ENCODE data around the gene RARG.

The RARG gene

DNA sequence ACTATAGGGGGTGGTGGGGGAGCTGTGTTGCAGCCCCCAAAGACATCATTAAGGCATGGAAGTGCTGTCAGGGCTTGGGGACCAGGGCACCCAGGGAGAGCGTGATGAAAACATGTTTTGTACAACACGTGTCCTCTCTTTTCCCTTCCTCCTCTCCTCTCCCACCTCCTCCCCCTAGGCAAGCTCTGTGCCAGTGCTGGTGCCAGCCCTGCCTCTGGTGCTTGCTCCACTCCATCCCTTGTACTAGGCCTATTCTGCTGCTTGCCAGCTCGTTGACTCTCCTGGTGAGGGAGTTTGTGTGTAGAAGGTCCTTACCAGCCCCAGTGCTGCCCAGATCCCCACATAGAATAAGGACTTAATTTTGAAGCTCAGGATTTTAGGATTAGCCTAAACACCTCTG is 3.2 kb upstream of the RARG start:
- Histone ChIP-seq H3K4me2 (no peak overlapping the region), H3K36me3 (ENCODE audit: insufficient read depth) (no peaks in the 10 kb centered on the region), H4K20me1 (ENCODE audit: insufficient read depth) (no peaks in the 10 kb centered on the region), H3K4me3 (IDR thresholded peaks at IDR 0.05; ENCODE audit: insufficient read depth, low read depth, low read length) (no peak overlapping the region), H3K27ac (no peak overlapping the region), H3K9ac (no peak overlapping the region), H3K4me1 (ENCODE audit: low read depth, poor library complexity, severe bottlenecking) (peaks cover 64% of the 10 kb centered on the region), H3K27me3 (ENCODE audit: insufficient read depth, low read depth) (no peaks in the 10 kb centered on the region), H2AFZ (ENCODE audit: low read depth) (no peak overlapping the region), H3K79me2 (ENCODE audit: insufficient read depth, low read depth) (peaks cover 10% of the 10 kb centered on the region; the same call in 1 of the 2 replicates)
- TF ChIP-seq, protein P1, sequence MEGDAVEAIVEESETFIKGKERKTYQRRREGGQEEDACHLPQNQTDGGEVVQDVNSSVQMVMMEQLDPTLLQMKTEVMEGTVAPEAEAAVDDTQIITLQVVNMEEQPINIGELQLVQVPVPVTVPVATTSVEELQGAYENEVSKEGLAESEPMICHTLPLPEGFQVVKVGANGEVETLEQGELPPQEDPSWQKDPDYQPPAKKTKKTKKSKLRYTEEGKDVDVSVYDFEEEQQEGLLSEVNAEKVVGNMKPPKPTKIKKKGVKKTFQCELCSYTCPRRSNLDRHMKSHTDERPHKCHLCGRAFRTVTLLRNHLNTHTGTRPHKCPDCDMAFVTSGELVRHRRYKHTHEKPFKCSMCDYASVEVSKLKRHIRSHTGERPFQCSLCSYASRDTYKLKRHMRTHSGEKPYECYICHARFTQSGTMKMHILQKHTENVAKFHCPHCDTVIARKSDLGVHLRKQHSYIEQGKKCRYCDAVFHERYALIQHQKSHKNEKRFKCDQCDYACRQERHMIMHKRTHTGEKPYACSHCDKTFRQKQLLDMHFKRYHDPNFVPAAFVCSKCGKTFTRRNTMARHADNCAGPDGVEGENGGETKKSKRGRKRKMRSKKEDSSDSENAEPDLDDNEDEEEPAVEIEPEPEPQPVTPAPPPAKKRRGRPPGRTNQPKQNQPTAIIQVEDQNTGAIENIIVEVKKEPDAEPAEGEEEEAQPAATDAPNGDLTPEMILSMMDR (conservative IDR thresholded peaks at IDR 0.05; ENCODE audit: low read depth, low read length), result no peak

DNA sequence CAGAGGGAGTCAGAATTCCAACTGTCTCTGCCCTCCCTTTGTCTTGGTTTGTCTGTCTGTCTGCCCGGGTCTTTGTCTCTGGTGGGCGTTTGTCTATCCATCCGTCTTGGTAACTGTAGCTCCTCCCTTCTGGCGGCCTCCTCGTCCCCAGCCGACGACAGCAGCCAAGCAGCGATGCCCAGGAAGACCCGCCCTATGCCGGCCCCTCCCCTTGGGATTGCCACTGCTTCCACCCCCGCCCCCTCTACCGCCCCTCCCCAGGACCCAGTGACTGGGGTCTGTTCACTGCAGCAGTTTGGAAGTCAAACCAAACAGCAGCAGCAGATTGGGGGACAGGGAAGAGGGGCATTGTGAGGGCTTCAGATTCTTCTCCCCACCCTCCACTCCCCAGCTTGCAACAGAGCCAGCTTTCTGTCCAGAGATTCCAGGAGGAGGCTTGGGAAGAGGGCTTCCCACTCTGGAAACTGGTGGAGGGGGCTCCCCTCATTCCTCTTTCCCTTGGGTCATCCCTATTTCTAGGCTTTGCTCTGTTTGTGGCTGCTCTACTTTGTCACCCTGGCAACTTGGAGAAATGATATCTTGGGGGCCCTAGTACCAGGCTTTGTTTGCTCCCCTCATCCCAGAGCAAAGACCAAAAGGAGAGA is 2.4 kb upstream of the RARG start:
- Histone ChIP-seq H3K27me3 (ENCODE audit: insufficient read depth, low read depth) (no peaks in the 10 kb centered on the region), H4K20me1 (ENCODE audit: insufficient read depth) (no peaks in the 10 kb centered on the region), H2AFZ (ENCODE audit: low read depth) (peak overlapping the region; percentile 65; the same call in 1 of the 2 replicates), H3K27ac (no peak overlapping the region), H3K4me2 (peak overlapping the region; percentile 96; the same call in 1 of the 2 replicates), H3K36me3 (ENCODE audit: insufficient read depth) (no peaks in the 10 kb centered on the region), H3K4me1 (ENCODE audit: low read depth, poor library complexity, severe bottlenecking) (peaks cover 64% of the 10 kb centered on the region), H3K4me3 (IDR thresholded peaks at IDR 0.05; ENCODE audit: insufficient read depth, low read depth, low read length) (no peak overlapping the region), H3K9ac (no peak overlapping the region), H3K79me2 (ENCODE audit: insufficient read depth, low read depth) (peaks cover 10% of the 10 kb centered on the region; the same call in 1 of the 2 replicates)
- TF ChIP-seq, protein P1 (conservative IDR thresholded peaks at IDR 0.05; ENCODE audit: low read depth, low read length), result no peak

DNA sequence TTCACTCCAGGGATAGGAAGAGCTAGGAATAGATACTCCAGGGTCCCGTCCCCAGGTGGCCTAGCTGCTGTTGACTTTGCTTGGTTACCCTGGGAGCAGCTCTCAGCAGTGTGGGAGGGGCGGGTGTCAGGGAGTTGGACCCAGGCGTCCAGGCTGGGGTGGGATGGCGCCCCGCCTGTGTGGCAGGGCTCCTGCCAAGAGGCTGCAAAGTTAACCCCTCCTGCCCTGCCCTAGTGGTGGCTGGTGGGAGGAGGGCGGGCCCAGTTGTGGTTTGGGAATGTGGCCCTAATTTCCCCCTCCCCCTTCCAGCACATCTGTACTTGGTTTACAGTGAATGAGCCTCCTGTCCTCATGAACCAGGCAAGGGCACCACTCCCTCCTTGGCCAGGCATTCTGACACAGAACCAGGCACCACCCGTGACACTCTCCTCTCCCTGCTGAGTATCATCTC is 1.7 kb upstream of the RARG start:
- H3K27ac ChIP-seq, result 0 out of 2 replicates have a peak overlapping the region, but pooled peaks have one; percentile 11
- H2AFZ ChIP-seq (ENCODE audit: low read depth), result peak overlapping the region; percentile 65; the same call in 1 of the 2 replicates
- no peaks in the 10 kb centered on the region for H3K36me3 ChIP-seq (ENCODE audit: insufficient read depth)
- peak overlapping the region; percentile 7; the same call in 1 of the 2 replicates for H3K9ac ChIP-seq
- no peak overlapping the region for H3K4me3 ChIP-seq (IDR thresholded peaks at IDR 0.05; ENCODE audit: insufficient read depth, low read depth, low read length)
- H3K27me3 ChIP-seq (ENCODE audit: insufficient read depth, low read depth), result no peaks in the 10 kb centered on the region
- peaks cover 64% of the 10 kb centered on the region for H3K4me1 ChIP-seq (ENCODE audit: low read depth, poor library complexity, severe bottlenecking)
- TF ChIP-seq, protein P1 (conservative IDR thresholded peaks at IDR 0.05; ENCODE audit: low read depth, low read length), result no peak
- peak overlapping the region; percentile 96 for H3K4me2 ChIP-seq
- no peaks in the 10 kb centered on the region for H4K20me1 ChIP-seq (ENCODE audit: insufficient read depth)
- H3K79me2 ChIP-seq (ENCODE audit: insufficient read depth, low read depth), result peaks cover 10% of the 10 kb centered on the region; the same call in 1 of the 2 replicates

DNA sequence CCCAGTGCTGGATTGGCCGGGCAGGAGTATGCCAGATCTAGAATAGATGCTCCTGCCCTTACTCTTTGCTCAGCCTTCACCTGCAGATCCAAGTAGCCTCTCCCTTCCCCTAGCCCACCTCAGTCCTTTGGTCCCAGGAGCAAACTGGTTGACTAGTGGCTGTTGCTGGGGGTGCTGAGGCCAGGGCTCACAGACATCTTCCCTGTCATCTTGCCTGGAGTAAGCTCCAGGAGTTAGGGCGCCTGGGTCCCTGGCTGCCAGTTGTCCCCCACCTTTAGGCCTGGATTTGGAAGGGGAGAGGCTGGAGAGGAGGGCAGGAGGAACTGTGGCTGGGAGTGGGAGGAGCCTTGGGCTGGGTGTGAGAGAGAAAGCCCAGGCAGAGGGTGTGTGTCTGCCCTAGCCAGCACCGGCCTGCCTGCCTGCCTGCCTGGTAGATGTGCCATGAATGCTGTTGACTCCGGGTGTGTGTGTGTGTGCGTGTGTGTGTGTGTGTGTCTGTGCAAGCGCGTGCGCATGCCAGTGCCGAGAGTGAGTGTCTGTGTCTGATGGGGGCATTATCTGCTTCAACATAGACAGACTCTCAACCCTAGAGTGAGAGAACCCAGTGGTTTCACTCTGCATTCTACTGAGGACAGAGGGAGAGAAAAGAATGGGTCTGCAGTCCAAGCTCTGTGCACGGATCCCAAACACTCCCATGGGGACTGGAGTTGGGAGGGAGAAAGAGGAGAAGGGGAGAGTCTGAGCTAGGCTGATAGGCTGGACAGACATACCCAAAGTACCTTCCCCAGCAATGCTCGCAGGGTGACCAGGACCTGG is 845 bp upstream of the RARG start:
- H3K4me2 ChIP-seq, result peak overlapping the region; percentile 96
- peaks cover 63% of the 10 kb centered on the region for H3K4me1 ChIP-seq (ENCODE audit: low read depth, poor library complexity, severe bottlenecking)
- peak overlapping the region; percentile 65 for H2AFZ ChIP-seq (ENCODE audit: low read depth)
- peak overlapping the region; percentile 11 for H3K27ac ChIP-seq
- peak overlapping the region; percentile 7; the same call in 1 of the 2 replicates for H3K9ac ChIP-seq
- peaks cover 10% of the 10 kb centered on the region; the same call in 1 of the 2 replicates for H3K79me2 ChIP-seq (ENCODE audit: insufficient read depth, low read depth)
- no peak overlapping the region for H3K4me3 ChIP-seq (IDR thresholded peaks at IDR 0.05; ENCODE audit: insufficient read depth, low read depth, low read length)
- TF ChIP-seq, protein P1 (conservative IDR thresholded peaks at IDR 0.05; ENCODE audit: low read depth, low read length), result no peak; the same call in 1 of the 2 replicates
- no peaks in the 10 kb centered on the region for H4K20me1 ChIP-seq (ENCODE audit: insufficient read depth)
- no peaks in the 10 kb centered on the region for H3K27me3 ChIP-seq (ENCODE audit: insufficient read depth, low read depth)
- no peaks in the 10 kb centered on the region for H3K36me3 ChIP-seq (ENCODE audit: insufficient read depth)
